NB4 (cell line): ENCODE measurements around the gene CGNL1.

Experiments
- DNase-seq: peaks from one replicate; pipeline ENCODE4 v3.0.0; 2010; ENCODE audit warnings: low read depth
- H3K4me3 ChIP-seq: one replicate; pipeline ENCODE4 v1.5.1; 2011; ENCODE audit warnings: mild to moderate bottlenecking, low read depth, low read length, moderate library complexity
- CTCF ChIP-seq: IDR thresholded peaks from one replicate; pipeline ENCODE4 v1.5.1; 2012; ENCODE audit warnings: low read depth, low read length
- MAX ChIP-seq: IDR thresholded peaks from 2 replicates; pipeline ENCODE4 v1.6.1; 2011; ENCODE audit warnings: low read depth, low read length
- MYC ChIP-seq: IDR thresholded peaks from 2 replicates; pipeline ENCODE4 v1.6.1; 2011; ENCODE audit warnings: low read depth, low read length
- POLR2A ChIP-seq: IDR thresholded peaks from 2 replicates; pipeline ENCODE4 v1.6.1; 2011; ENCODE audit warnings: mild to moderate bottlenecking; ENCODE audit not compliant: insufficient read length; ENCODE audit errors: extremely low read depth

The CGNL1 gene

GRCh38 chr15:57337868-57338411 lies 38.4 kb upstream of the CGNL1 start:
- no peak overlapping the region for H3K4me3 ChIP-seq
- no peak for DNase-seq
- no peak for TF ChIP-seq POLR2A
- TF ChIP-seq CTCF, result no peak
- TF ChIP-seq MAX, result no peak
- no peak for TF ChIP-seq MYC

- DNase-seq, result no peak
- TF ChIP-seq MAX (no peak), CTCF (no peak)
- H3K4me3 ChIP-seq, result no peak overlapping the region
Measured at GRCh38 chr15:57339321-57339720, 37.0 kb upstream of the CGNL1 start.

- no peak overlapping the region for H3K4me3 ChIP-seq
- DNase-seq, result peak; percentile 70
- TF ChIP-seq POLR2A (no peak), CTCF (peak; percentile 61), MYC (peak; percentile 32)
Measured at GRCh38 chr15:57340682-57341259, 35.5 kb upstream of the CGNL1 start.

- no peak for TF ChIP-seq POLR2A
- TF ChIP-seq MYC, result no peak
- TF ChIP-seq CTCF, result no peak
- TF ChIP-seq MAX, result no peak
Measured at GRCh38 chr15:57343048-57343447, 33.3 kb upstream of the CGNL1 start.

GRCh38 chr15:57343498-57343897 lies 32.8 kb upstream of the CGNL1 start:
- H3K4me3 ChIP-seq, result no peak overlapping the region
- no peak for DNase-seq
- TF ChIP-seq MAX (no peak), POLR2A (no peak), CTCF (no peak), MYC (no peak)

More at GRCh38 chr15:57343048-57343447, 33.3 kb upstream of the CGNL1 start:
- no peak overlapping the region for H3K4me3 ChIP-seq
- no peak for DNase-seq

- H3K4me3 ChIP-seq, result no peak overlapping the region
- TF ChIP-seq CTCF, result no peak
- no peak for TF ChIP-seq MYC
- DNase-seq, result no peak
Measured at GRCh38 chr15:57344282-57344681, 32.0 kb upstream of the CGNL1 start.
